D721Med (cell line): Measurements from ENCODE around the gene GBA3.

Experiments used
- DNase-seq: peaks from one replicate; pipeline ENCODE4 v3.0.0; 2011; ENCODE audit warnings: low spot score; ENCODE audit not compliant: insufficient read length
- FAIRE-seq: peaks from 2 replicates; lab custom pipeline; 2011; peaks lifted over from hg19 to GRCh38; lab: Jason Lieb, UNC
- TF ChIP-seq, protein P1 (sequence below): IDR thresholded peaks from 2 replicates; pipeline ENCODE4 v1.5.1; 2012; ENCODE audit warnings: mild to moderate bottlenecking, control low read depth; ENCODE audit not compliant: insufficient read depth; ENCODE audit errors: missing control alignments

The GBA3 gene

DNA sequence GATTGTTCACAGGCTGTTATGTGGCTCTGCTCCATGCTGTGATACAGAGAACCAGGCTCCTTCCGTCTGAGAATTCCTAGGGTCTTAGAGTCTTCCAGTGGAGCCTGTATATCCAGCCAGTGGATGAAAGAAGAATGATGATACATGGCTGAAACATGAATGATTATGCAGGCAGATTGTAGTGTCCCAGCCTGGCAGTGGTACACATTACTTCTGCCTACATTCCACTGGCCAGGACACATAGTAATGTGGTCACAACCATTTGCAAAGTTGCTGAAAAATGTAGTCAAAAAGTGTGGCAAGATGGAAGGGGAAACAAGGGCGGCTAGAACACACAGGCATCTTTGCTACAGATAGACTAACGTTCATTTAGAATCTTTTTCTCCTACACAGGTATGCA, 4.5 kb upstream of the GBA3 start:
- DNase-seq: no peak
- TF ChIP-seq, protein P1, sequence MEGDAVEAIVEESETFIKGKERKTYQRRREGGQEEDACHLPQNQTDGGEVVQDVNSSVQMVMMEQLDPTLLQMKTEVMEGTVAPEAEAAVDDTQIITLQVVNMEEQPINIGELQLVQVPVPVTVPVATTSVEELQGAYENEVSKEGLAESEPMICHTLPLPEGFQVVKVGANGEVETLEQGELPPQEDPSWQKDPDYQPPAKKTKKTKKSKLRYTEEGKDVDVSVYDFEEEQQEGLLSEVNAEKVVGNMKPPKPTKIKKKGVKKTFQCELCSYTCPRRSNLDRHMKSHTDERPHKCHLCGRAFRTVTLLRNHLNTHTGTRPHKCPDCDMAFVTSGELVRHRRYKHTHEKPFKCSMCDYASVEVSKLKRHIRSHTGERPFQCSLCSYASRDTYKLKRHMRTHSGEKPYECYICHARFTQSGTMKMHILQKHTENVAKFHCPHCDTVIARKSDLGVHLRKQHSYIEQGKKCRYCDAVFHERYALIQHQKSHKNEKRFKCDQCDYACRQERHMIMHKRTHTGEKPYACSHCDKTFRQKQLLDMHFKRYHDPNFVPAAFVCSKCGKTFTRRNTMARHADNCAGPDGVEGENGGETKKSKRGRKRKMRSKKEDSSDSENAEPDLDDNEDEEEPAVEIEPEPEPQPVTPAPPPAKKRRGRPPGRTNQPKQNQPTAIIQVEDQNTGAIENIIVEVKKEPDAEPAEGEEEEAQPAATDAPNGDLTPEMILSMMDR: no peak
- FAIRE-seq: no peak

DNA sequence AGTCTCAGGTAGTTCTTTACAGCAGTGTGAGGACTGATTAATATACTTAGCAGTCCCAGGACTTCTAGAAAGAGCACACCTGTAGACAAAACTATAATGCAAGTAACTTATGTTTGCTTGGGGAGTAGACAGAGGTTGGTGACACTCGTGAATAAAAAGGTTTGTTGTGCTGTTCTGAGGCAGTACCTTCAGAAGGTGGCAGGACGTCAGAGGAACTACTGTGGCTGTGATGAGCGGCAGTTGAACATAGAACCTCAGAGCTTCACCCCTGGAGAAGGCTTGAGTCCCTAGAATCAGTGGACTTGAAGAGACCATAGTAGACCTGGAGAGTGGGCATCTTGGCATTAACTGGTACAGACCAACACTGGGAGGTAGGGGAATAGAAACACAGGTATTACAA, 3.3 kb upstream of the GBA3 start:
- no peak for FAIRE-seq
- DNase-seq: no peak
- TF ChIP-seq, protein P1: no peak

DNA sequence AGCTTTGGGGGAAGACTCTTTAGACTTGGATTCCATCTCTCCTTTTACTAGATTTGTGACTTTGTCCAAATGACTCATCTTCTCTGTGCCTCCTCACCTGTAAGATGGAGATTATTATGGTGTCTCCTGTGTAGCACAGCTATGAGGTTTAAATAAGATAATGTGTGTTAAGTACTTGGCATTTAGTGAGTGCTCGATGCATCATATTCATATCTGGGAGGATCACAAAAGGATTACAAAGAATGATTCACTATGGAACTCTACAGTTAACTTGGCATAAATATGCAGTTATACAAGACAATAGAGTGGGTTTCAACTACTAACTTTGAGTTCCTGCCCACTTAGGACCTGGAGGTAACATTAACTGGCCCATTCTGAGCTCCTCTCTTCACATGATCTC, 2.3 kb downstream of the GBA3 start:
- FAIRE-seq (no peak), DNase-seq (no peak)
- TF ChIP-seq, protein P1: no peak

- no peak for FAIRE-seq
- TF ChIP-seq, protein P1: no peak
- no peak for DNase-seq
Measured at GRCh38 chr4:22695917-22696316, 3.2 kb downstream of the GBA3 start.

GRCh38 chr4:22703912-22704311, 11.2 kb downstream of the GBA3 start:
- no peak for DNase-seq
- TF ChIP-seq, protein P1: no peak
- no peak for FAIRE-seq

DNA sequence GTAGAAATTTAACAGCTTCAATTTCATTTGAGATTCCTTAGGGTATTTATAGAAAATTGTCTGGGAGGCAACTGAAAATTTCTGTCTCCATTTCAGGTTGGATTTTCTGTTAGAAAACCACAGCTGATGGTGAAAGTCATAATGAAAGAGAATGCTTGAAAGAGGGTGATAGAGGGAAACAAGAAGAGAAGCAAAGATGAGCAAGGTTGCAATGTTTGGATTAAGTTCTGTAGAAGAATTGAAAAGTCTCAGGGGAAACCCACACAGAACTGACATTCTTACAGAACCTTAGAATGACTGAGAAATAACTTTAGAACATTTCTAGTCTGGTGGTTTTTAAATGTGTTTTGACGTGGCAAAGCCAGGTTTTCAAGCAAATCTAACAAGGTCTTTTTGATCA, 14.7 kb downstream of the GBA3 start:
- TF ChIP-seq, protein P1: no peak
- FAIRE-seq: no peak

GRCh38 chr4:22708961-22709360, 16.2 kb downstream of the GBA3 start:
- FAIRE-seq (no peak), DNase-seq (no peak)
- TF ChIP-seq, protein P1: no peak

More for the DNA sequence above, 14.7 kb downstream of the GBA3 start:
- DNase-seq: no peak
